ENCODE results near the gene EID1.

Gene EID1, protein sequence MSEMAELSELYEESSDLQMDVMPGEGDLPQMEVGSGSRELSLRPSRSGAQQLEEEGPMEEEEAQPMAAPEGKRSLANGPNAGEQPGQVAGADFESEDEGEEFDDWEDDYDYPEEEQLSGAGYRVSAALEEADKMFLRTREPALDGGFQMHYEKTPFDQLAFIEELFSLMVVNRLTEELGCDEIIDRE

GRCh38 chr15:48877630-48878595, at the start of gene EID1:
TSS of gene EID1 (plus strand) at chr15:48878134. CDS start at chr15:48878177, 43 bp downstream.
- peak; percentile 88 for DNase-seq (ENCODE audit: low spot score)
- TF ChIP-seq, protein P1, sequence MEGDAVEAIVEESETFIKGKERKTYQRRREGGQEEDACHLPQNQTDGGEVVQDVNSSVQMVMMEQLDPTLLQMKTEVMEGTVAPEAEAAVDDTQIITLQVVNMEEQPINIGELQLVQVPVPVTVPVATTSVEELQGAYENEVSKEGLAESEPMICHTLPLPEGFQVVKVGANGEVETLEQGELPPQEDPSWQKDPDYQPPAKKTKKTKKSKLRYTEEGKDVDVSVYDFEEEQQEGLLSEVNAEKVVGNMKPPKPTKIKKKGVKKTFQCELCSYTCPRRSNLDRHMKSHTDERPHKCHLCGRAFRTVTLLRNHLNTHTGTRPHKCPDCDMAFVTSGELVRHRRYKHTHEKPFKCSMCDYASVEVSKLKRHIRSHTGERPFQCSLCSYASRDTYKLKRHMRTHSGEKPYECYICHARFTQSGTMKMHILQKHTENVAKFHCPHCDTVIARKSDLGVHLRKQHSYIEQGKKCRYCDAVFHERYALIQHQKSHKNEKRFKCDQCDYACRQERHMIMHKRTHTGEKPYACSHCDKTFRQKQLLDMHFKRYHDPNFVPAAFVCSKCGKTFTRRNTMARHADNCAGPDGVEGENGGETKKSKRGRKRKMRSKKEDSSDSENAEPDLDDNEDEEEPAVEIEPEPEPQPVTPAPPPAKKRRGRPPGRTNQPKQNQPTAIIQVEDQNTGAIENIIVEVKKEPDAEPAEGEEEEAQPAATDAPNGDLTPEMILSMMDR (IDR thresholded peaks at IDR 0.05; ENCODE audit: extremely low read depth, insufficient read depth, missing control alignments), result peak; percentile 8
- in situ Hi-C loops (cut with MboI; ENCODE audit: low pct_unique_long_range_greater_than_20kb, low sequenced_read_pairs, unreplicated experiment), result no loop called here

GRCh38 chr15:48828471-48828870, 49.5 kb upstream of the EID1 start:
- no peak for DNase-seq (ENCODE audit: low spot score)
- TF ChIP-seq, protein P1 (IDR thresholded peaks at IDR 0.05; ENCODE audit: extremely low read depth, insufficient read depth, missing control alignments), result no peak
- in situ Hi-C loops (cut with MboI; ENCODE audit: low pct_unique_long_range_greater_than_20kb, low sequenced_read_pairs, unreplicated experiment), result no loop called here

DNA sequence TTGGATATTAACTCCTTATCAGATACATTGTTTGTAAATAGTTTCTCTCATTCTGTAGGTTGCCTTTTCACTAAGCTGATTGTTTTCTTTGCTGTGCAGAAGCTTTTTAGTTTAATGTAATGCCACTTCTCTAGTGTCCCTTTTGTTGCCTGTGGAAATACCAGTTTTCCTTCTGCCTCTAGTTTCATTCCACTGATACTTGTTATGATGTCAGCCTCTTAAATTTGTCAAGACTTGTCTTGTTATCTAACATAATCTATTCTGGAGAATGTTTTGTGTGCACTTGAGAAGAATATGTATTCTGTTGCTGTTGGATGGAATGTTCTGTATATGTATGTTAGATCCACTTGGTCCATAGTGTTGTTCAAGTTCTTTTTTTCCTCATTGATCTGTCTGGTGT, 49.0 kb upstream of the EID1 start:
- in situ Hi-C loops (cut with MboI; ENCODE audit: low pct_unique_long_range_greater_than_20kb, low sequenced_read_pairs, unreplicated experiment), result no loop called here
- DNase-seq (ENCODE audit: low spot score), result no peak
- TF ChIP-seq, protein P1 (IDR thresholded peaks at IDR 0.05; ENCODE audit: extremely low read depth, insufficient read depth, missing control alignments), result no peak

GRCh38 chr15:48832648-48833047, 45.3 kb upstream of the EID1 start:
- in situ Hi-C loops (cut with MboI; ENCODE audit: low pct_unique_long_range_greater_than_20kb, low sequenced_read_pairs, unreplicated experiment), result no loop called here
- TF ChIP-seq, protein P1 (IDR thresholded peaks at IDR 0.05; ENCODE audit: extremely low read depth, insufficient read depth, missing control alignments), result no peak
- no peak for DNase-seq (ENCODE audit: low spot score)

DNA sequence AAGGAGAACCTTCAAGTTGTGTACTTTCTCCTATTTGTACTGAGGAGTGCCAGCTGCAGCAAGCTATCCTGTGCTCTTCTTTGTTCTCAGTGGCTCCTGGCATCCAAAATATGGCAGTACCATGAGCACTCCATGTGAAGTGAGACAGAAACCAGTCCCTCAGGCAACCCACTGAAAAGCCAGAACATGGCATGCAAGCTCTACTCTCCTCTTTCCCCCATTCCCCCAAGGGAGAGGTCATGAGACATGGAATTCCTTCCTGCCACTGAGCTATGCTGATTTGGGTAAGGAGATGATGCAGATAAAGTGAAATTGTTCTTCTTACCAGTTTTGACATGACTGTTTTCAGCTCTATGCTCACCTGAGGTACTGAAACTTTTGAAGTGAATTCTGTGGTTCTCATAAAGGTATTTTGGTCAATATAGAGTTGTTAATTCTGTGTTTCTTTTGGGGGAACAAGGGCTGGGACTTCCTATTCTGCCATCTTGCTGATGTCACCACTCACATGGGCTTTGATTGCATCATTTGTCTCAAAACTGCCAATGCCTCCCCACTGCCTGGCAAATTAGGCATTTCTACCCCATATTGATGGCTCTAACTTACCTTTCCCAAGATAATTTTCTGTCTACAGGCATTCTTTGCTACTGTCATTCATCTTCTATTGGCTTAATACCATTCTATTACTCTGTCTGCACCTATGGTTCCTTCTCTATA, 44.3 kb upstream of the EID1 start:
- in situ Hi-C loops (cut with MboI; ENCODE audit: low pct_unique_long_range_greater_than_20kb, low sequenced_read_pairs, unreplicated experiment), result no loop called here
- TF ChIP-seq, protein P1 (IDR thresholded peaks at IDR 0.05; ENCODE audit: extremely low read depth, insufficient read depth, missing control alignments), result no peak
- DNase-seq (ENCODE audit: low spot score), result no peak

DNA sequence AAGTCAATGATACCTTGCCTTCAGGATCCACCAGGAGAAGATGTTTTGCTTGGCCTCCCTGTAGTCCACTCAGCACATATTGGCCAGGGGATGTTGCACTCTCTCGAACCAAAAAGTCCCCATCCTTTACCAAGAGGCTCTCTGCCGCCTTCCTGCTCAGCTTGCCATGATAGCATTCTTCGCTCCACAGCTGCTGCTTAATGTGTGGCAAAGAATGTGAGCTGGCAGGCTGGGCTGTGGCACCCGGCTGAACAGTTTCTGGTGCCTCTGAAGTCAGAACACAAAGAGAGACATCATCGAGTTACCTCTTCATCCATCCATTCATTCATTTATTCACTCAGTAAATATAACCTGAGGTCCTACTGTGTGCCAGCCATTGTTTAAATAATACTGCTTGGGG, 43.2 kb upstream of the EID1 start:
- in situ Hi-C loops (cut with MboI; ENCODE audit: low pct_unique_long_range_greater_than_20kb, low sequenced_read_pairs, unreplicated experiment), result no loop called here
- TF ChIP-seq, protein P1 (IDR thresholded peaks at IDR 0.05; ENCODE audit: extremely low read depth, insufficient read depth, missing control alignments), result no peak
- DNase-seq (ENCODE audit: low spot score), result no peak
